NB4 (cell line): Measurements from ENCODE around the gene PAFAH1B1.

Experiments used
- DNase-seq: peaks from one replicate; pipeline ENCODE4 v3.0.0; 2010; ENCODE audit warnings: low read depth
- H3K4me3 ChIP-seq: one replicate; pipeline ENCODE4 v1.5.1; 2011; ENCODE audit warnings: mild to moderate bottlenecking, low read depth, low read length, moderate library complexity
- MYC ChIP-seq: IDR thresholded peaks from 2 replicates; pipeline ENCODE4 v1.6.1; 2011; ENCODE audit warnings: low read depth, low read length
- POLR2A ChIP-seq: IDR thresholded peaks from 2 replicates; pipeline ENCODE4 v1.6.1; 2011; ENCODE audit warnings: mild to moderate bottlenecking; ENCODE audit not compliant: insufficient read length; ENCODE audit errors: extremely low read depth
- TF ChIP-seq, protein P1 (sequence below): IDR thresholded peaks from one replicate; pipeline ENCODE4 v1.5.1; 2012; ENCODE audit warnings: low read depth, low read length
- TF ChIP-seq, protein P2 (sequence below): IDR thresholded peaks from 2 replicates; pipeline ENCODE4 v1.6.1; 2011; ENCODE audit warnings: low read depth, low read length

Gene PAFAH1B1

DNA sequence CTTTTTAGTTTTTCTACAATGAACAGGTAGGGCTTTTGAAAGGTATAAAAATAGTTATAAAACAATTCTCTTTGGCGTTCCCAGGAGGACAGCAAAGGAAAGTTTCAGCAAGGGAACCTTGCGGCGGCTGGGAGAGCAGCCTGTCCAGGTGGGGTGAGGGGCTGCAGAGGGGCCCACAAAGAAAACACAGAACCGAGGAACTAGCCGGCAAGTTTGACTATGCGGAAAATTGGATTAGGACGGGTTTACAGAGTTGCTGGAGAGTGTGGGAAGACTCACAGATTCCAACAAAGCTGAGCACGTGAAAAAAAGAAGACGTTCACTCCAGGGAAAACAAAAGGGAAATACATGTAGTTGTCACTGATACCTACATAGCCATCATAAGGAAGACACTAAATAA lies 41.5 kb upstream of the PAFAH1B1 start:
- no peak for TF ChIP-seq POLR2A
- TF ChIP-seq, protein P1, sequence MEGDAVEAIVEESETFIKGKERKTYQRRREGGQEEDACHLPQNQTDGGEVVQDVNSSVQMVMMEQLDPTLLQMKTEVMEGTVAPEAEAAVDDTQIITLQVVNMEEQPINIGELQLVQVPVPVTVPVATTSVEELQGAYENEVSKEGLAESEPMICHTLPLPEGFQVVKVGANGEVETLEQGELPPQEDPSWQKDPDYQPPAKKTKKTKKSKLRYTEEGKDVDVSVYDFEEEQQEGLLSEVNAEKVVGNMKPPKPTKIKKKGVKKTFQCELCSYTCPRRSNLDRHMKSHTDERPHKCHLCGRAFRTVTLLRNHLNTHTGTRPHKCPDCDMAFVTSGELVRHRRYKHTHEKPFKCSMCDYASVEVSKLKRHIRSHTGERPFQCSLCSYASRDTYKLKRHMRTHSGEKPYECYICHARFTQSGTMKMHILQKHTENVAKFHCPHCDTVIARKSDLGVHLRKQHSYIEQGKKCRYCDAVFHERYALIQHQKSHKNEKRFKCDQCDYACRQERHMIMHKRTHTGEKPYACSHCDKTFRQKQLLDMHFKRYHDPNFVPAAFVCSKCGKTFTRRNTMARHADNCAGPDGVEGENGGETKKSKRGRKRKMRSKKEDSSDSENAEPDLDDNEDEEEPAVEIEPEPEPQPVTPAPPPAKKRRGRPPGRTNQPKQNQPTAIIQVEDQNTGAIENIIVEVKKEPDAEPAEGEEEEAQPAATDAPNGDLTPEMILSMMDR = no peak
- TF ChIP-seq MYC = no peak
- TF ChIP-seq, protein P2, sequence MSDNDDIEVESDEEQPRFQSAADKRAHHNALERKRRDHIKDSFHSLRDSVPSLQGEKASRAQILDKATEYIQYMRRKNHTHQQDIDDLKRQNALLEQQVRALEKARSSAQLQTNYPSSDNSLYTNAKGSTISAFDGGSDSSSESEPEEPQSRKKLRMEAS = no peak
- H3K4me3 ChIP-seq = no peak overlapping the region
- DNase-seq = no peak

DNA sequence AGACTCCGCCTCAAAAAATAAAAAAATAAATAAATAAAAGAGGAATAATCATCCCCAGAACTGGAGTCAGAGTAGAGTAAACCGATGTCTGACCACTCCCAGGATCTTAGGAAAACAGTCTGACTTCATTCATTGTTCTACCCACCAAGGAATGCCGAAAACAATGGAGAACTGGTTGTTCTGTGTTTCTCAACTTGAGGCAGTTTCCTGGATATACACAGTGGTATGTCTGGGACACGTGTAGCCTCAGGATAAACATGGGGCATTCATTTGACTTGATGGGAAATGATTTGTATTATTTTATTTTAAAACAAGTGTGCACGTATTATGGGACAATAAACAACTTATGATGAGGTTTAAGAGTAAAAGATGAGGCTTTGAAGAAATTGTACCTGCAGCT lies 32.8 kb upstream of the PAFAH1B1 start:
- no peak overlapping the region for H3K4me3 ChIP-seq
- TF ChIP-seq, protein P1 = no peak
- TF ChIP-seq POLR2A = no peak
- TF ChIP-seq MYC = no peak
- TF ChIP-seq, protein P2 = no peak
- no peak for DNase-seq

DNA sequence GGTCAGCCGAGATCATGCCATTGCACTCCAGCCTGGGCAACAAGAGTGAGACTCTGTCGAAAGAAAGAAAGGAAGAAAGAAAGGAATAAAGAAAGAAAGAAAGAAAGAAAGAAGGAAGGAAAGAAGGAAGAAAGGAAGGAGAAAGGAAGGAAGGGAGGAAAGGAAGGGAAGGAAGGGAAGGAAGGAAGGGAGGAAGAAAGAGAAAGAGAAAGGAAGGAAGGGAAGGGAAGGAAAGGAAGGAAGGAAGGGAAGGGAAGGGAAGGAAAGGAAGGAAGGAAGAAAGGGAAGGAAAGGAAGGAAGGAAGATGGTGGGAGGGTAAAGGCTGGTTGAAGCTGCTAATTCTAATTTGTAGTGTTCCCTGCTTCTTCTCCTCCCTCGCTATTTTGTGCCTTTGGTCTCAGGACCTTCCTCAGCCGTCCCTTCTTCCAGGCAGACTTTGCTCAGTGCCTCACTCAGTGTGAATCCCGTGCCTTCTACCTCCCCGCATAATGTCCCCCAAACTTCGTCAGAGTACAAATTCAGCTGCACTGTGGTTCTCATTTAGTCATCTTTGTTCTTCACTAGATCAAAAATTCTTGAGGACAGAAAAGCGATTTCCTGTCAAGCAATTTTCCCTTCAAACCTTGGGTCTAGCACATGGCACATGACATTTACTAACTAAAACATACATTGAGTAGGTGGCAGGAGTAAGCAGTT lies 31.1 kb upstream of the PAFAH1B1 start:
- no peak for TF ChIP-seq MYC
- TF ChIP-seq, protein P1 = no peak
- TF ChIP-seq, protein P2 = no peak
- no peak for TF ChIP-seq POLR2A
- no peak overlapping the region for H3K4me3 ChIP-seq
- DNase-seq = no peak

DNA sequence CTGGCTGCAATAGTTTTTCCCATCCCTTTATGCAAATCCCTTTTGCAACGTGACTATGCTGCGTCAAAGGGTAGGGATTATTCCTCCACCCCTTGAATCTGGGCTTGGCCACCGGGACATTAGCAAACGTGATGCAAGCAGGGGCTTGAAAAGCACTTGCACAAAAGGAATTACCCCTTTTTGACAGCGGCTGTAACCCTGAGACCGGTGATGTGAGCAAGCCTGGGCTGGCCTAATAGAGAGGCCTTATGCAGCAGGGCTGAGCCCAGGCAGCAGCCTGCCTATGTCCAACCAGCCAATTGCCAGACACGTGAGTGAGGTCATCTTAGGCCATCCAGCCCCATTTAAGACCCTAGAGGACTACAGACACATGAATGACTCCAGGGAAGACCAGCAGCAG lies 30.4 kb upstream of the PAFAH1B1 start:
- DNase-seq = no peak
- H3K4me3 ChIP-seq = no peak overlapping the region
- TF ChIP-seq MYC = no peak

- no peak overlapping the region for H3K4me3 ChIP-seq
- no peak for DNase-seq
- TF ChIP-seq, protein P1 = no peak
- TF ChIP-seq MYC (no peak), POLR2A (no peak)
- TF ChIP-seq, protein P2 = no peak
Measured at GRCh38 chr17:2563543-2563942, 29.9 kb upstream of the PAFAH1B1 start.

- no peak for DNase-seq
Measured at GRCh38 chr17:2564877-2565276, 28.6 kb upstream of the PAFAH1B1 start.

GRCh38 chr17:2566056-2566455 lies 27.4 kb upstream of the PAFAH1B1 start:
- DNase-seq = no peak
- no peak overlapping the region for H3K4me3 ChIP-seq
- TF ChIP-seq, protein P2 = no peak
- no peak for TF ChIP-seq MYC
- TF ChIP-seq, protein P1 = no peak
- TF ChIP-seq POLR2A = no peak

More at GRCh38 chr17:2564877-2565276, 28.6 kb upstream of the PAFAH1B1 start:
- no peak for TF ChIP-seq POLR2A
- TF ChIP-seq, protein P2 = no peak
- no peak overlapping the region for H3K4me3 ChIP-seq
